GM21447 (cell line): ENCODE results near the gene TEX13A.
"Not testable (repeated sequence)": the region's sequence is repeated elsewhere in the genome, so short reads cannot be mapped to it uniquely, and the experiment has no call there.

Source experiments
- ATAC-seq: cut with Tn5 transposase; IDR thresholded peaks from one replicate; pipeline ENCODE4 v1.9.1; 2021; ENCODE audit not compliant: unreplicated experiment

Gene TEX13A

GRCh38 chrX:105220636-105221035 lies at the start of gene TEX13A:
TEX13A (minus strand) TSS chrX:105220694; CDS start chrX:105220397, 297 bp downstream.
- ATAC-seq, result no peak

GRCh38 chrX:105269386-105269785 lies 48.9 kb upstream of the TEX13A start:
- no peak for ATAC-seq

- no peak for ATAC-seq
Measured at GRCh38 chrX:105267167-105267566, 46.7 kb upstream of the TEX13A start.

- no peak for ATAC-seq
Measured at GRCh38 chrX:105266456-105266855, 46.0 kb upstream of the TEX13A start.

- ATAC-seq, result no peak
Measured at GRCh38 chrX:105265093-105265492, 44.6 kb upstream of the TEX13A start.

- ATAC-seq, result no peak
Measured at GRCh38 chrX:105263801-105264200, 43.3 kb upstream of the TEX13A start.

- ATAC-seq, result no peak
Measured at GRCh38 chrX:105263171-105263570, 42.7 kb upstream of the TEX13A start.

- ATAC-seq, result no peak
Measured at GRCh38 chrX:105260291-105261043, 40.0 kb upstream of the TEX13A start.

GRCh38 chrX:105241056-105241455 lies 20.6 kb upstream of the TEX13A start:
- no peak for ATAC-seq

- ATAC-seq, result not testable (repeated sequence)
Measured at GRCh38 chrX:105237407-105237806, 16.9 kb upstream of the TEX13A start.

GRCh38 chrX:105229146-105229545 lies 8.7 kb upstream of the TEX13A start:
- ATAC-seq, result no peak

GRCh38 chrX:105228602-105229001 lies 8.1 kb upstream of the TEX13A start:
- ATAC-seq, result no peak

GRCh38 chrX:105226499-105226898 lies 6.0 kb upstream of the TEX13A start:
- ATAC-seq, result no peak

- ATAC-seq, result no peak
Measured at GRCh38 chrX:105221374-105221773, 880 bp upstream of the TEX13A start.

- ATAC-seq, result no peak
Measured at GRCh38 chrX:105219454-105220401, 766 bp downstream of the TEX13A start.

- no peak for ATAC-seq
Measured at GRCh38 chrX:105211066-105211575, 9.4 kb downstream of the TEX13A start.

- no peak for ATAC-seq
Measured at GRCh38 chrX:105210258-105210657, 10.2 kb downstream of the TEX13A start.

GRCh38 chrX:105209406-105209805 lies 11.1 kb downstream of the TEX13A start:
- no peak for ATAC-seq

- no peak for ATAC-seq
Measured at GRCh38 chrX:105191878-105192277, 28.6 kb downstream of the TEX13A start.

GRCh38 chrX:105190252-105190853 lies 30.1 kb downstream of the TEX13A start:
- ATAC-seq, result no peak

GRCh38 chrX:105189093-105189492 lies 31.4 kb downstream of the TEX13A start:
- ATAC-seq, result no peak
